Stimulated activated CD4-positive, alpha-beta T cell treated with anti-CD3 and anti-CD28 coated beads, Interleukin-15, amount 100 ng/mL, for 48 hours (primary cell): ENCODE results near the gene TIMM17B.
A peak's percentile ranks its signal among the peaks of the same experiment; 100 is the strongest.
"Not testable (repeated sequence)": the region's sequence is repeated elsewhere in the genome, so short reads cannot be mapped to it uniquely, and the experiment has no call there.

ENCODE experiments used
- DNase-seq, 2 donors: peaks; one replicate each; pipeline ENCODE4 v3.0.0-alpha.2; 2020; ENCODE audit warnings: low read depth in 2 of 2

The TIMM17B gene

DNA sequence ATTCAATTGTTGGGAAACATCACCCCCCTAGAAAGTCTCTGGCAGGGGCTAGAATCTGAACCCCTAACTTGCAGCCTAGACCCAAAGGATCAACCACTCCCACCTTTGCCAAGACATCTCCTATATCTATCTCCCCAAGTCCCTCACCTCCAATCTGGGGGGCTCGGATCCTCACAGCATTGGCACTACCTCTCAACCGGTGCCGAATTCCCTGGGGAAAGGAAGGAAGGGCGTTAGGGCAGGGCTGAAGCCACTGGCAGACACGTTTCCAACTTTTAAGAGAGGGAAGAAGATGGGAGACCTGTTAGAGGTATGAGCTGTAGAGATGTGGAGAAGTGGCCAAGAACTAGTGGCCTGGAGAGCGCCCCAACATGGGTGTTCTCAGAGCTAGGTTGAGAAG, 2.7 kb downstream of the TIMM17B start:
- no peak for DNase-seq

DNA sequence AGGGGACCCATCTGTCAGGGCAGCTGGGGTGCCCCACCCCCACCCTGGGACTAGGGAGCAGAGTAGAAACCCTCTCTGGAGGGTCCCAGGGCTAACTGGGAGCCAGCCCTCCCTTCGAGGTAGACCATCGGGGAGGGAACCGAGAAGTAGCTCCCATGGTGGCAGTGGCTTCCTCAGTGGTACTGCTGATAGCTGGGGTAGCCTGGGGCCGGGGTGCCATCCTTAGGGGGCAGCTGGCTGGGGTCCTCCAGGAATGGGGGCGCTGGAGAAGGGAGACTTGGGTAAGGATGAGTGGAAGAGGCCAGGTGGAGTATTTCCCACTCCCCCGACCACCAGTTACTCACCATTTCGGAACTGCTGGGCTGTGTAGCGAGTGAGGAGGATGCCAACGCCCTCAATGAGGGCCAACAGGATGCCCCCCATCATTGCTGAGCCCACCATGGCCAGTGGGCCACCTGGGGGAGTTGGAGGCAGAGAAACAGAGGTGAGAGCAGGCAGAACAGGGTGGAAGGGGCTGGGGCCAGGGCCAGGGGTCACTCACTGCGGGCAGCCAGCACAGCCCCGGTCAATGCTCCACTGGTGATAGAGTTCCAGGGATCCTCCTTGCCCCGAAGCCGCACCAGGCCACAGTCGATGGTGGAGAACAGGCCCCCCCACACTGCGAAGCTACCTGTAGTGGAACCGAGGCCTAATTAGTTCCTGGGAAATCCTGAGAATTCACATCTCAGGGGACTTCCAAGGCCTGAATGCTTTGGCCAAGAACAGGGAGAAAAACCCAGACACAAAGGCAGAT, 3.8 kb downstream of the TIMM17B start:
- no peak for DNase-seq

DNA sequence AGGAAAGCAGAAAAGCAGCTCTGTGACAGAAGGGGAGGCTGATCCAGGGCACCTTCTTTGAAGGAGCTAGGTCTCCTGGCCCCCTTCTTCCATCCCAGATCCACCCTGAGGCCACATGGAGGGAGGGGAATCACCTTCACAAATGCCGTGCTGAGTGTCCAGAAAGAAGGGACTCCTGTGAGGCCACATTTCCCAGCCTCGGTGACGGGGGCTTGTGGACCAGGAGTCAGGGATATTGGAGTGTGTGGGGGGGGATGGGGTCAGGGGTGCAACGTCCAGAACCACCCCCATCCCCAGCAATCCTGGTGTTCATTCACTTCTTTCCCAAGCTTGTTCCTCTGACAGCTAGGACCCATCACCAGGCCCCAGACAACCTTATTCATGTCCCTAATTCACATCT, 4.7 kb downstream of the TIMM17B start:
- DNase-seq = no peak

DNA sequence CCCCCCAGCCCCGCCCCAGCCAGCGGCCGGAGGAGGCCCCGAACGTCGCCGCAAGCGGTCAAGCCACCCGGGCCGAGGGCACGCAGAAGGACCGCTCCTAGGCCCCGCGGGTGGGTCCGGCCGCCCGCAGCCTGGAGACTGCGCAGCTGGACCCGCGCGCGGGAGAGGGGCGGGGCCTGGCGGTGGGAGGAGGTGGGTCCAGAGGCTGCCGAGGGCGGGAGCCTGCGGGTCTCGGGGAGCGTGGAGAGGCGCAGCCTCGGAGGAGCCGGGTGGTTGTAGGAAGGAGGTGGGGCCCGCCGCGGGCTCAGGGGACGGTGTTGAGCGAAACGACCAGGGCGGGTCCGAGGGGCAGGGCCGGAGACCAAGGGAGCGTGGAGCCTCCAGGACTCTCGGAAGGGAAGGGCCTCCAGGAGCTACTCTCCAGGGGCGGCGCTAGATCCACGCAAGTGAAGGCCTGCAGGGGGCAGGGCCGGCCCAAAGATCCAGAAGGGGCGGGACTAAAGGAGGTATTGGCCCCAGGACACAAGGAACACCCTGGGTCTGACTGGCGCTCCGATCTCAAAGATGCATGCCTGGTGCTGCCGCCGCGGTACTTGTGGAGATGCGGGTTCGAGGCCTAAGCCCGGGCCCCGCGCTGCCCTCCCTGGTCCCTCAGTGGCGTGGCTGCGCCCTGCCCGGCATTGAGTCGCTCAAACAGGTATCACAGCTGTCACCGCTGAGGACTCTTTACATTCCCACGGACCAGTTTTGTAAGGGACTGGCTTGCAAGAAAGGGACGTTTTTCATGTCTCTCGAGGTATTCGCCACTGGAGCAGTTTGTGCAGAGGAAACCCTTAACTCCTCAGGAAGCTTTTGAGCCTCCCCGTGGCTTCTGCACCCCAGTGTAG, 5.9 kb downstream of the TIMM17B start:
- peak; percentile 50 to 64 for DNase-seq

DNA sequence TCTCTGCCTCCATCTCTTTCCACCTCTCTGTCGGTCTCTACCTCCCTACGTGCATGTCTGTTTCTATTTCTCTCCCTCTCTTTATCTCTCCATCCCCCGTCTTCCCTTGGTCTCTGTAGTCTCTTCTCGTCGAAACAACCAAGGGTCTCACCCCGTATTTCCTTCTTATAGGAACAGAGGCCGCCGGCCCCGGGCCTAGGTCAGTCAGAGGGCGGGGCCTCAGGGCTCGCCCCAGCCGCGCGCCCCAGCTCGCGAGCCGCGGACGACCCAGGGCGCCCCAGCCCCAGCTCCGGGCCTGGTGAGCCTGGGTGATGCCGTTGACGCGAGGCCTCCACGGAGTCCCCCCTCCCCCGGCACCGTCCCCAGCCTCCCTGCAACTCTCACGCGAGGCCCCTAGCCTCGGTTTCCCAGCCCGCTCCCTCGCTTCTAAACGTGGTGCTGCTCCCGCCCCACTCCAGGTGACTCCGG, 6.6 kb downstream of the TIMM17B start:
- no peak for DNase-seq

DNA sequence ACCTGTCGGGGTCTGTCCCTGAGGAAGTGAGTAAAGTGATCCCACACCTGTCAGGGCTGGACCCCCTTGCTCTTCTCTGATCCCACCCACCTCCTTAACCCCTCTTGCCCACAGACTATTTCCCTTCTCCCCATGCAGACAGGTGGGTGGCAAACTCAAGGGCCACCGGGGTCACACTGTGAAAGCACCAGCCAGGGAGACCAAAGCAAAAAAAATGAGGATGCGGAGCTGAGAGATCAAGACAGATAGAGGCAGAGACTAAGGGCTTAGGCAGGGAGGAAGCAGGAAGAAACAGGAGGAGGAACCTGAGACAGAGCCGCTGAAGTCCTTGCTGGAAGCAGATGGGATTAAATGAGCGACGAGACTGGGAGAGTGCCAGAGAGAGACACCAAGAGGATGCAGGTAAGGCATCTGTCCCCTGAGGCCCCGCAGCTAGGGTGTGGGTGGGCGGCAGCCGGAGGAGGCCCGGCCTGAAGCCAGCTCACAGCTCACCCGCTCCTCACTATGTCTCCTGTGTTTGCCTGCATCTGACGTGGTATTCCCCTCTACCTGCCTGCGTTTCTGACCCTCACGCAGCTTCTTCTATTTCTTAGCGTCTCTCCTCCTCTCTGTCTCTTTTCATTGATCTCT, 7.2 kb downstream of the TIMM17B start:
- no peak for DNase-seq

DNA sequence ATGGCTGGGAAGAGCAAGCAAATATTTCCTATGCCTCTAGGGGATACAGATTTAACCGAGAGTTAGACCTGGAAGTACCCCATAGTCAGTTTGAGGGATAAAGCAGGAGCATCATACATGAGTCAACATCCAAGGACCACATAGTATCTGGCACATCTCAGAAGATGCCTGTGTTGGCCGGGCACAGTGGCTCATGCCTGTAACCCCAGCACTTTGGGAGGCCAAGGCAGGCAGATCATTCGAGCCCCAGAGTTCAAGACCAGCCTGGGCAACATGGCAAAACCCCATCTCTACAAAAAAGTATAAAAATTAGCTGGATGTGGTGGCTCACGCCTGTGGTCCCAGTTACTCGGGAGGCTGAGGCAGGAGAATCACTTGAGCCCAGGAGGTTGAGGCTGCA, 11.0 kb downstream of the TIMM17B start:
- not testable (repeated sequence) for DNase-seq

DNA sequence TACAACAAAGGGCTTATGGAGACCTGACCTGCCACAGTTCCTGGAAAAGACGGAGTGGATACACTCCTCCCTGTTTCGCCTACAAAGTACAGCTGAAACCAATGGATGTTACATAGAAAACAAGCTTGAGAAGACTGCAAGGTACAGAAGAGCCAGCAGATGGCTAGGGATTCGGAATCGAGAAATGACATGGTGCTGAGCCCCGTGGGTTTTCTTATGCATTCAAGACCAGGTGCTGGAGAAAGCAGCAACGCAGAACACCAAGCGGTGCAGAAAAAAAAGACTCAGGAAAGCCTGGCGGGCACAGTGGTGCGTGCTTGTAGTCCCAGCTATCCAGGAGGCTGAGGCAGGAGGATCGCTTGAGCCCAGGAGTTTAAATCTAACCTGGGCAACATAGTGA, 13.8 kb downstream of the TIMM17B start:
- DNase-seq = no peak

DNA sequence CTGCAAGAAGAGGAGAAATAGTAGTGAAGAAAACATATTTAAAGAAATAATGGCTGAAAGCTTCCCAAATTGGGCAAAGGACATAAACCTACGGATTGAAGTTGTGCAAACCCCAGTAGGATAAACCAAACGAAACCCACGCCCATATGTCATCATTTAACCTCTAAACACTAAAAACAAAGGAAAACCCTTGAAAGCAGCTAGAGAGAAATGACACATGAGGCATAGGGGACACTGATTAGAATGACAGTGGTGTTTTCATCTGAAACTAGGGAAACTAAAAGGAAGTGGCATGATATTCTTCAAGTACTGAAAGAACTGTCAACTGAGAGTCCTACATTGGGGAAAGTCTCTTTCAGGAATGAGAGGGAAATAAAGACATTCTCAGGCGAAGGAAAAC, 20.6 kb downstream of the TIMM17B start:
- DNase-seq = not testable (repeated sequence)

DNA sequence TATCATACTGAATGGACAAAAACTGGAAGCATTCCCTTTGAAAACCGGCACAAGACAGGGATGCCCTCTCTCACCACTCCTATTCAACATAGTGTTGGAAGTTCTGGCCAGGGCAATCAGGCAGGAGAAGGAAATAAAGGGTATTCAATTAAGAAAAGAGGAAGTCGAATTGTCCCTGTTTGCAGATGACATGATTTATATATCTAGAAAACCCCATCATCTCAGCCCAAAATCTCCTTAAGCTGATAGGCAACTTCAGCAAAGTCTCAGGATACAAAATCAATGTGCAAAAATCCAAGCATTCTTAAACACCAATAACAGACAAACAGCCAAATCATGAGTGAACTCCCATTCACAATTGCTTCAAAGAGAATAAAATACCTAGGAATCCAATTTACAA, 25.6 kb downstream of the TIMM17B start:
- DNase-seq = not testable (repeated sequence)

DNA sequence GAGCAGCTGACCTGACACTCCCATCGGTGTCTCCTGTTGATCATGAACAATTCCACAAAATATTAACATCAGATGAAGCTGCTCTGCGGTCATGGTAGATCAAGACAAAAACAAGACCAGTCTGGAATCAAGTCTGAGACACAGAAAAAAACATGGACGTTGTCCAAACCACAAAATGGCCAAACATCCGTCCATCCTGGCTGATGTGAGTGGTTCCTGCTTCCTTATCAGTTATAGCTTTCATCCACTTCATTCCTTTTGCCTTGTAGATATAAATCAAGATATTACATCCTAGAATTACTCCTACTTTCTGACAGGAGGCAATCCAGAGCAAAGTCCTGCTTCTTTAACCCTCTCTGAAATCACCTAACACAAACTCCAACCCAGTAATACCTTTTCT, 33.4 kb downstream of the TIMM17B start:
- no peak for DNase-seq

DNA sequence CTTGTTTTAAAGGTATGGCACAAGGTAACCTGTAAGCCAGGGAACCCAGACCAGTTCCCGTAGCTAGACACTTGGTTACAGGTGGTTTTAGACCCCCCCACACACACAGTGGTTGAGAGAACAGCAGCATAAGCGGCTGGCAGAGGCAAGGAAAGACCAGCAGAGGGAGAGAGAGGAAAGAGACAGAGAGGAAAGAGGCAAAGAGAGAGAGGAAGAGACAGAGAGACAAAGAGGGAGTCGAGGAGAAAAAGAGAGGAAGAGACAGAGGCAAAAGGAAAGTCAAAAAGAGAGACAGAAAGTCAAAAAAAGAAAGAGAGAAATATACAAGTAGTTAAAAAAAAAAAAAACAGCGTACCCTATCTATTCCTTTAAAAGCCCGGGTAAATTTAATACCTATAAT, 42.7 kb downstream of the TIMM17B start:
- no peak for DNase-seq

DNA sequence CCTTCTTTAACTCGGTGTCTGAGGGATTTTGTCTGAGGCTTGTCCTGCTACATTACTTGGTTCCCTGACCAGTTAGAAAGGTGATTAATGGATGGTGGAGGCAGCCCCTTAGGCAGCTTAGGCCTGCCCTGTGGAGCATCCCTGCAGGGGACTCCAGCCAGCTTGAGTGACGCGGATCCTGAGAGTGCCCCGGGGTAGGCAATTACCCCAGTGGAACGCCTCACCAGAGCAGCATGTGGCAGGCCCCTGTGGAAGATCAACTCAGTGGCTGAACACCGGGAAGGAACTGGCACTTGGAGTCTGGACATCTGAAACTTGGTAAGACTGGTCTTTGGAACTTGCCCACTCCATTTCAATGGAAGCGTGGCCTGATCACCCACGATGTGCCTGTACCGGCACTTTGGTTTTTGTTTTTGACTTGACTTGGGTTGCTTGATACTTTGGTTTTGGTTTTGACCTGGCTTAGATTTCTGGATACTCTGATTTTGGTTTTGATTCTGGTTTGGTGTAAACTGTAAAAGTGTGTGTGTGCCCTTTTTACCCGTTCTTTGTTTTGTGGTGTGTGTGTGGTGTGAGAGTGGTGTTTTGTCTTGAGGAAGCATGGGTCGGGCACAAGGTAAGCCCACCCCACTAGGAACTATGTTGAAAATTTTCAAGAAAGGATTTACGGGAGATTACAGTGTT, 43.3 kb downstream of the TIMM17B start:
- not testable (repeated sequence) for DNase-seq

DNA sequence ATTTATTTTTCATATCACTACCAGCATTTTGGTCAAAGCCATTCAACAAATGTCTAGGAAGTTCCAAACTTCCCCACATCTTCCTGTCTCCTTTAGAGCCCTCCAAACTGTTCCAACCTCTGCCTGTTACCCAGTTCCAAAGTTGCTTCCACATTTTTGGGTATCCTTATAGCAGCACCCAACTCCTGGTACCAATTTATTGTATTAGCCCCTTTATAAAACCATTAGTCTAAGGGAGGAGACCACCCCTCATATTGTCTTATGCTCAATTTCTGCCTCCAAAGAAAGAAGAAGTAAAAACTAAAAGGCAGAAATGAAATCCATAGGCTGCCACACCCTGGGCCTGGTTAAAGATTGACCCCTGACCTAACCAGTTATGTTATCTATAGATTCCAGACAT, 44.1 kb downstream of the TIMM17B start:
- not testable (repeated sequence) for DNase-seq

DNA sequence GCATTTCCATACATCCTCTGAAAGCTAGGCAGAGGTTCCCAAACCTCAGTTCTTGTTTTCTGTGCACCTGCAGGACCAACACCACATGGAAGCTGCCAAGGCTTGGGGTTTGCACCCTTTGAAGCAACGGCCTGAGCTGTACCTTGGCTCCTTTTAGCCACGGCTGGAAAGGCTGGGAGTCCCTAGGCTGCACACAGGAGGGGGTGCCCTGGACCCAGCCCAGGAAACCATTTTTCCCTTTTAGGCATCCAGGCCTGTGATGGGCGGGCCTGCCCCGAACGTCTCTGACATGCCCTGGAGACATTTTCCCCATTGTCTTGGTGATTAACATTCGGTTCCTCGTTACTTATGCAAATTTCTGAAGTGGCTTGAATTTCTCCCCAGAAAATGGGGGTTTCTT, 44.7 kb downstream of the TIMM17B start:
- no peak for DNase-seq

DNA sequence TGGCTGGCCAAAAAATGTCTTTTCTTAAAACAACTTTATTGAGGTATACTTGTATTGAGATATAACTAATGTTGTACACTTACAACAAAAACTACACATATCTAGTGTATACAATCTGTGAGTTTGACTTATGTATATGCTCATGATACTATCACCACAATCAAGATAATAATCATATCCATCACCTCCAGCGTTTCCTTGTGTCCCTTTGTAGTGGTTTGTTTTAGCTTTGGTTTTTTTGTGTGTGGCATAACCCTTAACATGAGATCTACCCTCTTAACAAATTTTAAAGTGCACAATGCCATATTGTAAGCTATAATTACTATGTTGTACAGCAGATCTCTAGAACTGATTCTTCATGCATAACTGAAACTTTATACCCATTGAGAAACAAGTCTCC, 48.7 kb downstream of the TIMM17B start:
- no peak for DNase-seq
